Measurements from ENCODE around the gene MTURN.
A peak's percentile ranks its signal among the peaks of the same experiment; 100 is the strongest.

MTURN gene

GRCh38 chr7:30166841-30167235 lies 32.1 kb downstream of the MTURN start:
- Histone ChIP-seq H3K9me3 (no peaks in the 10 kb centered on the region), H3K36me3 (no peaks in the 10 kb centered on the region), H3K27ac (no peak overlapping the region), H3K27me3 (no peaks in the 10 kb centered on the region), H3K4me1 (ENCODE audit: control insufficient read depth in 1 of 2, insufficient read depth in 1 of 2, low read depth in 1 of 2, low read length in 1 of 2) (peaks cover 67 to 68% of the 10 kb centered on the region in 2 experiments), H3K4me3 (ENCODE audit: low read depth in 1 of 2, low read length in 1 of 2) (no peak overlapping the region)
- TF ChIP-seq CTCF (IDR thresholded peaks at IDR 0.05): no peak

GRCh38 chr7:30167901-30168300 lies 33.1 kb downstream of the MTURN start:
- Histone ChIP-seq H3K27ac (no peak overlapping the region), H3K27me3 (no peaks in the 10 kb centered on the region), H3K36me3 (no peaks in the 10 kb centered on the region), H3K9me3 (no peaks in the 10 kb centered on the region), H3K4me1 (ENCODE audit: control insufficient read depth in 1 of 2, insufficient read depth in 1 of 2, low read depth in 1 of 2, low read length in 1 of 2) (peaks cover 58 to 61% of the 10 kb centered on the region in 2 experiments), H3K4me3 (ENCODE audit: low read depth in 1 of 2, low read length in 1 of 2) (no peak overlapping the region)
- TF ChIP-seq CTCF (IDR thresholded peaks at IDR 0.05): no peak

GRCh38 chr7:30168835-30169573 lies 34.2 kb downstream of the MTURN start:
- Histone ChIP-seq H3K27me3 (no peaks in the 10 kb centered on the region), H3K4me3 (ENCODE audit: low read depth in 1 of 2, low read length in 1 of 2) (no peak overlapping the region), H3K4me1 (ENCODE audit: control insufficient read depth in 1 of 2, insufficient read depth in 1 of 2, low read depth in 1 of 2, low read length in 1 of 2) (peaks cover 47 to 50% of the 10 kb centered on the region in 2 experiments), H3K9me3 (no peaks in the 10 kb centered on the region), H3K27ac (no peak overlapping the region), H3K36me3 (no peaks in the 10 kb centered on the region)
- no peak for TF ChIP-seq CTCF (IDR thresholded peaks at IDR 0.05)

- Histone ChIP-seq H3K27ac (no peak overlapping the region), H3K27me3 (no peaks in the 10 kb centered on the region), H3K4me1 (ENCODE audit: control insufficient read depth in 1 of 2, insufficient read depth in 1 of 2, low read depth in 1 of 2, low read length in 1 of 2) (peaks cover 43 to 46% of the 10 kb centered on the region in 2 experiments), H3K9me3 (no peaks in the 10 kb centered on the region), H3K36me3 (no peaks in the 10 kb centered on the region), H3K4me3 (ENCODE audit: low read depth in 1 of 2, low read length in 1 of 2) (no peak overlapping the region)
- no peak for TF ChIP-seq CTCF (IDR thresholded peaks at IDR 0.05)
Measured at GRCh38 chr7:30169579-30169978, 34.8 kb downstream of the MTURN start.

GRCh38 chr7:30170476-30171205 lies 35.9 kb downstream of the MTURN start:
- Histone ChIP-seq H3K4me1 (ENCODE audit: control insufficient read depth in 1 of 2, insufficient read depth in 1 of 2, low read depth in 1 of 2, low read length in 1 of 2) (peaks cover 33 to 37% of the 10 kb centered on the region in 2 experiments), H3K36me3 (no peaks in the 10 kb centered on the region), H3K4me3 (ENCODE audit: low read depth in 1 of 2, low read length in 1 of 2) (no peak overlapping the region), H3K27ac (peak overlapping the region; percentile 72), H3K9me3 (no peaks in the 10 kb centered on the region), H3K27me3 (no peaks in the 10 kb centered on the region)
- no peak for TF ChIP-seq CTCF (IDR thresholded peaks at IDR 0.05)

Measured in neutrophil (primary cell).